Endothelial cell of umbilical vein (primary cell): Measurements from ENCODE around the gene KHK. TPM values are rescaled to one million over a fixed set of nuclear protein-coding genes. Genes with fewer than 3 reads are reported as not detected.

Source experiments
- BruUV-seq: library from RNA; stranded (reverse); fragments of 400-500 nt; replicated peaks from 2 replicates; lab custom pipeline; 2021; lab: Mats Ljungman, UMichigan
- CTCF ChIA-PET: fragments of 300-600, 350-600 bp; sonication (Branson Sonifier 250); formaldehyde crosslinking; loops from one replicate; lab custom pipeline; 2021; ENCODE audit warnings: antibody characterized with exemption, inconsistent platforms; lab: Charles Lee
- POLR2A ChIA-PET: fragments of 300-600, 350-600 bp; sonication (Branson Sonifier 250); formaldehyde crosslinking; loops from one replicate; lab custom pipeline; 2021; ENCODE audit warnings: antibody characterized with exemption, inconsistent platforms; lab: Charles Lee
- DNase-seq: peaks from one replicate; pipeline ENCODE4 v3.0.0-alpha.2; 2011; ENCODE audit warnings: low read depth, low spot score
- FAIRE-seq: peaks from 2 replicates; lab custom pipeline; 2011; peaks lifted over from hg19 to GRCh38; lab: Jason Lieb, UNC
- H2AFZ ChIP-seq: 2 replicates; pipeline ENCODE4 v1.6.0; 2012; ENCODE audit warnings: low read depth, low read length, control low read depth, inconsistent platforms
- H3K27ac ChIP-seq: 2 replicates; pipeline ENCODE4 v1.5.1; 2011; ENCODE audit warnings: low read depth, mild to moderate bottlenecking, control low read depth, low read length, moderate library complexity; ENCODE audit not compliant: insufficient read depth
- H3K27me3 ChIP-seq, 2 experiments: 2 replicates each; pipeline versions ENCODE4 v1.6.0 to v1.6.1; 2011; ENCODE audit warnings: low read length in 2 of 2, mixed read lengths in 1 of 2; ENCODE audit not compliant: control insufficient read depth in 2 of 2, insufficient read depth in 2 of 2
- H3K36me3 ChIP-seq, 2 experiments: 2 replicates in 1 of 2; 3 replicates in 1 of 2; pipeline ENCODE4 v1.5.1; 2011; ENCODE audit warnings: low read length in 2 of 2, mild to moderate bottlenecking in 1 of 2, moderate library complexity in 1 of 2; ENCODE audit not compliant: control insufficient read depth in 2 of 2, insufficient read depth in 2 of 2; ENCODE audit errors: extremely low read depth in 1 of 2
- H3K4me1 ChIP-seq: 3 replicates; pipeline ENCODE4 v1.5.1; 2011; ENCODE audit warnings: mild to moderate bottlenecking, low read length; ENCODE audit not compliant: control insufficient read depth, insufficient read depth; ENCODE audit errors: extremely low read depth
- H3K4me2 ChIP-seq: 2 replicates; pipeline ENCODE4 v1.6.1; 2011; ENCODE audit warnings: low read length, control low read depth, mixed read lengths; ENCODE audit not compliant: insufficient read depth
- H3K4me3 ChIP-seq, 3 experiments: fragments of 200-600 bp in 1 of 3; sonication (generic), shearing (Covaris generic) in 1 of 3; replicated peaks in 1 of 3; 2 replicates each; pipeline ENCODE4 v1.5.1; 2011 to 2016; ENCODE audit warnings: control low read depth in 3 of 3, low read length in 3 of 3, mild to moderate bottlenecking in 2 of 3, inconsistent platforms in 1 of 3, low read depth in 1 of 3, moderate library complexity in 1 of 3; ENCODE audit not compliant: insufficient read depth in 1 of 3
- H3K79me2 ChIP-seq: 2 replicates; pipeline ENCODE4 v1.6.0; 2012; ENCODE audit warnings: low read length, inconsistent platforms; ENCODE audit not compliant: control insufficient read depth, insufficient read depth
- H3K9ac ChIP-seq: replicated peaks from 2 replicates; pipeline ENCODE3; 2011; ENCODE audit warnings: low read length, control low read depth; ENCODE audit not compliant: insufficient read depth; ENCODE audit errors: extremely low read depth
- H3K9me1 ChIP-seq: replicated peaks from 3 replicates; pipeline ENCODE4 v1.6.0; 2011; ENCODE audit warnings: mild to moderate bottlenecking, low read length; ENCODE audit not compliant: control insufficient read depth, insufficient read depth; ENCODE audit errors: extremely low read depth
- H3K9me3 ChIP-seq: replicated peaks from 2 replicates; pipeline ENCODE4 v1.5.1; 2012; ENCODE audit warnings: low read length, inconsistent platforms; ENCODE audit not compliant: control insufficient read depth, insufficient read depth
- H4K20me1 ChIP-seq: replicated peaks from 2 replicates; pipeline ENCODE3; 2011; ENCODE audit warnings: mild to moderate bottlenecking, low read length; ENCODE audit not compliant: control insufficient read depth, insufficient read depth; ENCODE audit errors: extremely low read depth
- EZH2 ChIP-seq: IDR thresholded peaks from 2 replicates; pipeline ENCODE4 v1.6.1; 2012; ENCODE audit warnings: borderline replicate concordance, low read depth, mild to moderate bottlenecking, moderate library complexity, low read length, inconsistent platforms; ENCODE audit not compliant: severe bottlenecking
- FOS ChIP-seq: IDR thresholded peaks from 2 replicates; pipeline ENCODE4 v1.6.1; 2011; ENCODE audit warnings: mild to moderate bottlenecking, low read length, moderate library complexity, borderline replicate concordance; ENCODE audit not compliant: insufficient read depth
- GATA2 ChIP-seq: IDR thresholded peaks from 2 replicates; pipeline ENCODE4 v1.7.0; 2011; ENCODE audit warnings: low read depth, mild to moderate bottlenecking, moderate library complexity, mixed read lengths, low read length; ENCODE audit not compliant: insufficient read length, insufficient read depth
- JUN ChIP-seq: IDR thresholded peaks from 2 replicates; pipeline ENCODE4 v1.6.1; 2011; ENCODE audit warnings: borderline replicate concordance, low read depth; ENCODE audit not compliant: insufficient read length, insufficient read depth
- MYC ChIP-seq: IDR thresholded peaks from one replicate; pipeline ENCODE4 v1.6.1; 2011; ENCODE audit warnings: mild to moderate bottlenecking, low read depth, low read length
- POLR2A ChIP-seq: IDR thresholded peaks from 2 replicates; pipeline ENCODE4 v1.6.1; 2012; ENCODE audit warnings: low read depth, mild to moderate bottlenecking, control low read depth, low read length
- POLR2AphosphoS5 ChIP-seq: IDR thresholded peaks from 2 replicates; pipeline ENCODE4 v1.6.1; 2012; ENCODE audit warnings: low read depth, mild to moderate bottlenecking, control low read depth, low read length, moderate library complexity; ENCODE audit not compliant: insufficient read depth
- dilution Hi-C: fragments of 300-500 bp; cut with MboI; formaldehyde crosslinking; loops from one replicate; pipeline ENCODE4 v1.15.0; 2019; ENCODE audit warnings: low sequenced_read_pairs; ENCODE audit not compliant: extremely low pct_ligation_motif_present
- intact Hi-C: fragments of 100-400 bp; cut with micrococcal nuclease; formaldehyde crosslinking; loops from one replicate; pipeline ENCODE4 v1.10.0; 2022
- polyA plus RNA-seq, 4 experiments: library from polyadenylated mRNA; depleted of rRNA in 3 of 4; stranded (reverse) in 3 of 4; unstranded in 1 of 4; fragments of >200 nt; gene quantifications; 2 replicates each; pipeline versions ENCODE4 v1.2.1 to v1.2.3, GENCODE V29; 2011 to 2012; ENCODE audit warnings: missing spikeins in 1 of 4
- total RNA-seq: library from RNA; stranded (reverse); gene quantifications from 2 replicates; pipeline ENCODE4 v1.2.3, GENCODE V29; 2021
- TF ChIP-seq, protein P1 (sequence below): IDR thresholded peaks from 2 replicates; pipeline ENCODE4 v1.6.1; 2011; ENCODE audit not compliant: insufficient read depth, insufficient read length
- TF ChIP-seq, protein P2 (sequence below), 2 donors: IDR thresholded peaks; 1 replicate in 1 of 2; 2 replicates in 1 of 2; pipeline ENCODE4 v1.5.1; 2011; ENCODE audit warnings: low read length in 2 of 2, mild to moderate bottlenecking in 2 of 2, moderate library complexity in 2 of 2, control low read depth in 1 of 2, inconsistent platforms in 1 of 2, low read depth in 1 of 2; ENCODE audit not compliant: insufficient read depth in 1 of 2; ENCODE audit errors: extremely low read depth in 1 of 2

Gene KHK
- total and polyA plus RNA-seq, 2 donors (not counting 3 experiments of a cell fraction or from before 2014, with no cell fraction given): 2.9 to 4.4 TPM

DNA sequence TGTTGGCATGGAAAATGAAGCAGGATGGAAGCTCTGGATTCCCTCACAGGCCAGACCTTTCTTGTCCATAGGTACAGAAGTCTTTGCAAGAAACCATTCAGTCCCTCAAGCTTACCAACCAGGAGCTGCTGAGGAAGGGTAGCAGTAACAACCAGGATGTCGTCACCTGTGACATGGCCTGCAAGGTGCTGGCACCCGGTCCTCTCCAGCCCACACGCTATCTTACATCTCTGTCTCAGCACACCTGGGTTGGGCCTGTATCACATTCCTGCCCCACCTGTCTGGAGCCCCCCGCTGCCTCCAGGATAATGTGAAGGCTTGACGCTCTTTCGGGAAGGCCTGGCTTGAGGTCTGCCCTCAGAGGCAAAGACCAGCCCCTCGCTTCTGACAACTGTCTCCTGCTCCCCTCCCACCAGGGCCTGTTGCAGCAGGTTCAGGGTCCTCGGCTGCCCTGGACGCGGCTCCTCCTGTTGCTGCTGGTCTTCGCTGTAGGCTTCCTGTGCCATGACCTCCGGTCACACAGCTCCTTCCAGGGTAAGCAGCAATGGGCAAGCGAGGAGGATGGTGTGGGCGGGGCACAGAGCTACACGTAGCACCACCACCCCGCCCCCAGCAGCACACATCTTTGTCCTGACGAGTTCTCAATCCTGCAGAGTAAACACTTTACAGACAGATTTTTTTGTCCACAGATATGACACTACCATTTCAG is 47.8 kb upstream of the KHK start:
- ChIA-PET CTCF (interaction anchor here (0.5 to 7.0 kb wide), 4 partner anchors 12 to 78 kb away, joined by 3 to 30 read pairs (median 4); no protein-coding TSS in a partner anchor), POLR2A (no interaction called here)
- no peaks in the 10 kb centered on the region for H4K20me1 ChIP-seq
- H2AFZ ChIP-seq: no peak overlapping the region
- no TSS peak for BruUV-seq
- no peak overlapping the region for H3K27ac ChIP-seq
- FAIRE-seq (no peak), DNase-seq (no peak)
- H3K4me2 ChIP-seq: no peak overlapping the region
- H3K4me1 ChIP-seq: peaks cover 7% of the 10 kb centered on the region
- no peaks in the 10 kb centered on the region for H3K27me3 ChIP-seq
- no peak overlapping the region for H3K9ac ChIP-seq
- H3K36me3 ChIP-seq: peaks cover 32 to 69% of the 10 kb centered on the region in 2 experiments
- dilution Hi-C loops (no loop called here), intact Hi-C loops (no loop called here)
- H3K9me1 ChIP-seq: no peaks in the 10 kb centered on the region
- no peaks in the 10 kb centered on the region for H3K9me3 ChIP-seq
- no peak overlapping the region for H3K4me3 ChIP-seq
- peaks cover 14% of the 10 kb centered on the region for H3K79me2 ChIP-seq
- TF ChIP-seq POLR2A (no peak), JUN (no peak), POLR2AphosphoS5 (no peak), FOS (no peak), GATA2 (no peak), MYC (no peak), EZH2 (no peak)
- TF ChIP-seq, protein P1, sequence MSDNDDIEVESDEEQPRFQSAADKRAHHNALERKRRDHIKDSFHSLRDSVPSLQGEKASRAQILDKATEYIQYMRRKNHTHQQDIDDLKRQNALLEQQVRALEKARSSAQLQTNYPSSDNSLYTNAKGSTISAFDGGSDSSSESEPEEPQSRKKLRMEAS: no peak
- TF ChIP-seq, protein P2, sequence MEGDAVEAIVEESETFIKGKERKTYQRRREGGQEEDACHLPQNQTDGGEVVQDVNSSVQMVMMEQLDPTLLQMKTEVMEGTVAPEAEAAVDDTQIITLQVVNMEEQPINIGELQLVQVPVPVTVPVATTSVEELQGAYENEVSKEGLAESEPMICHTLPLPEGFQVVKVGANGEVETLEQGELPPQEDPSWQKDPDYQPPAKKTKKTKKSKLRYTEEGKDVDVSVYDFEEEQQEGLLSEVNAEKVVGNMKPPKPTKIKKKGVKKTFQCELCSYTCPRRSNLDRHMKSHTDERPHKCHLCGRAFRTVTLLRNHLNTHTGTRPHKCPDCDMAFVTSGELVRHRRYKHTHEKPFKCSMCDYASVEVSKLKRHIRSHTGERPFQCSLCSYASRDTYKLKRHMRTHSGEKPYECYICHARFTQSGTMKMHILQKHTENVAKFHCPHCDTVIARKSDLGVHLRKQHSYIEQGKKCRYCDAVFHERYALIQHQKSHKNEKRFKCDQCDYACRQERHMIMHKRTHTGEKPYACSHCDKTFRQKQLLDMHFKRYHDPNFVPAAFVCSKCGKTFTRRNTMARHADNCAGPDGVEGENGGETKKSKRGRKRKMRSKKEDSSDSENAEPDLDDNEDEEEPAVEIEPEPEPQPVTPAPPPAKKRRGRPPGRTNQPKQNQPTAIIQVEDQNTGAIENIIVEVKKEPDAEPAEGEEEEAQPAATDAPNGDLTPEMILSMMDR (IDR thresholded peaks at IDR 0.05; ENCODE audit: extremely low read depth in 1 of 2, insufficient read depth in 1 of 2, low read depth in 1 of 2, low read length in 2 of 2): no peak
